ENCODE results near the gene STX8.

- TF ChIP-seq CTCF (IDR thresholded peaks at IDR 0.05): no peak
- TF ChIP-seq POLR2AphosphoS5 (IDR thresholded peaks at IDR 0.05): no peak
- no peak for TF ChIP-seq POLR2A (IDR thresholded peaks at IDR 0.05)
- TF ChIP-seq EP300 (IDR thresholded peaks at IDR 0.05): no peak
Measured at GRCh38 chr17:9230346-9230745, 345.3 kb downstream of the STX8 start.
